Lung (tissue), 12 donors: ENCODE data around the gene PPME1. TPM values are rescaled to one million over a fixed set of nuclear protein-coding genes. Genes with fewer than 3 reads are reported as not detected.

Experiments used
- ATAC-seq: fragments of 200-7000 bp; cut with Tn5 transposase; one replicate; pipeline ENCODE4 v1.9.1; 2020; ENCODE audit warnings: moderate number of reproducible peaks; ENCODE audit not compliant: insufficient read depth, low FRiP score
- DNase-seq, 3 donors: peaks; one replicate each; pipeline ENCODE4 v3.0.0-alpha.2; 2013 to 2017
- H3K27ac ChIP-seq, 2 donors: one replicate each; pipeline ENCODE4 v1.5.1; 2013; ENCODE audit warnings: mild to moderate bottlenecking in 2 of 2, moderate library complexity in 2 of 2, control low read depth in 1 of 2, inconsistent platforms in 1 of 2, low read depth in 1 of 2, low read length in 1 of 2
- H3K27me3 ChIP-seq, 3 donors: one replicate each; pipeline ENCODE4 v1.5.1; 2013; ENCODE audit warnings: low read length in 2 of 3; ENCODE audit not compliant: control insufficient read depth in 3 of 3, insufficient read depth in 3 of 3
- H3K36me3 ChIP-seq, 4 donors: one replicate each; pipeline ENCODE4 v1.5.1; 2013; ENCODE audit warnings: low read length in 4 of 4, mild to moderate bottlenecking in 1 of 4, moderate library complexity in 1 of 4; ENCODE audit not compliant: control insufficient read depth in 4 of 4, insufficient read depth in 4 of 4
- H3K4me1 ChIP-seq, 5 donors: one replicate each; pipeline ENCODE4 v1.5.1; 2013; ENCODE audit warnings: low read length in 5 of 5, mild to moderate bottlenecking in 2 of 5, moderate library complexity in 1 of 5; ENCODE audit not compliant: control insufficient read depth in 5 of 5, insufficient read depth in 5 of 5
- H3K4me3 ChIP-seq: one replicate; pipeline ENCODE4 v1.5.1; 2013; ENCODE audit warnings: mild to moderate bottlenecking, control low read depth, moderate library complexity
- H3K9ac ChIP-seq, 2 donors: one replicate each; pipeline ENCODE4 v1.5.1; 2013; ENCODE audit warnings: low read length in 2 of 2, control low read depth in 1 of 2; ENCODE audit not compliant: insufficient read depth in 1 of 2
- H3K9me3 ChIP-seq, 4 donors: one replicate each; pipeline ENCODE4 v1.5.1; 2013; ENCODE audit warnings: low read length in 3 of 4, mild to moderate bottlenecking in 1 of 4, moderate library complexity in 1 of 4; ENCODE audit not compliant: control insufficient read depth in 4 of 4, insufficient read depth in 3 of 4
- CTCF ChIP-seq: IDR thresholded peaks from 2 replicates; pipeline ENCODE4 v1.5.1; 2012; ENCODE audit warnings: mild to moderate bottlenecking; ENCODE audit errors: control extremely low read depth, extremely low read depth
- WGBS, 2 donors: extraction: QIAGEN DNeasy Blood & Tissue Kit; methylation state at CpG; one replicate each; pipeline ENCODE4 v1.1.7; 2013; 5-methylcytosine and 5-hydroxymethylcytosine counted together
- polyA plus RNA-seq, 2 donors: library from polyadenylated mRNA; stranded (reverse); fragments of 200-250 nt; gene quantifications; one replicate each; pipeline ENCODE4 v1.2.1, GENCODE V29; 2013
- total RNA-seq, 2 donors: library from RNA; depleted of rRNA in 1 of 2; stranded (reverse); fragments of >200 nt in 1 of 2; gene quantifications; one replicate each; pipeline ENCODE4 v1.2.1, GENCODE V29; 2014 to 2021
- donor health status: control.
- donor health status: control.
- donor health status: Bipolar disorder and iron deficiency.
- donor health status: healthy.
- donor health status: DM: yes; HTN: yes; CAD: no.

PPME1 gene
- total and polyA plus RNA-seq, 4 donors = 22.4 to 37.7 (median 29.7) TPM

- 62 to 72% methylated on average over 5 of the region's 5 CpGs for WGBS, 2 donors
- Histone ChIP-seq H3K9me3 (no peaks in the 10 kb centered on the region), H3K27ac (no peak overlapping the region), H3K4me1 (peaks cover 0 to 5% (median 0%) of the 10 kb centered on the region in 5 donors), H3K4me3 (no peak overlapping the region), H3K36me3 (no peaks in the 10 kb centered on the region), H3K27me3 (no peaks in the 10 kb centered on the region), H3K9ac (no peak overlapping the region)
- peak in 2 of 3 donors; percentile 45 to 48 for DNase-seq
- no peak for TF ChIP-seq CTCF
- ATAC-seq = no peak
These were observed 111.9 kb downstream of the PPME1 start for GRCh38 chr11:74282914-74283371.

- Histone ChIP-seq H3K27ac (no peak overlapping the region), H3K9ac (no peak overlapping the region), H3K36me3 (no peaks in the 10 kb centered on the region), H3K9me3 (no peaks in the 10 kb centered on the region), H3K4me3 (no peak overlapping the region), H3K4me1 (peaks cover 0 to 5% (median 0%) of the 10 kb centered on the region in 5 donors), H3K27me3 (no peaks in the 10 kb centered on the region)
- DNase-seq = no peak
- no peak for TF ChIP-seq CTCF
- ATAC-seq = no peak
- WGBS, 2 donors = 75 to 88% methylated on average over 3 of the region's 3 CpGs
These were observed 112.6 kb downstream of the PPME1 start for GRCh38 chr11:74283580-74284180.

- H3K27ac ChIP-seq = no peak overlapping the region
- H3K9me3 ChIP-seq = no peaks in the 10 kb centered on the region
- H3K27me3 ChIP-seq = no peaks in the 10 kb centered on the region
- H3K36me3 ChIP-seq = no peaks in the 10 kb centered on the region
- DNase-seq (no peak), ATAC-seq (no peak)
- no peak overlapping the region for H3K9ac ChIP-seq
- H3K4me1 ChIP-seq = peaks cover 0 to 5% (median 0%) of the 10 kb centered on the region in 5 donors
- no peak for TF ChIP-seq CTCF
- WGBS, 2 donors = 78 to 84% methylated on average over 2 of the region's 2 CpGs
- H3K4me3 ChIP-seq = no peak overlapping the region
These were observed 113.4 kb downstream of the PPME1 start for GRCh38 chr11:74284466-74284865.

- ATAC-seq (peak; percentile 34), DNase-seq (no peak)
- H3K36me3 ChIP-seq = no peaks in the 10 kb centered on the region
- H3K9ac ChIP-seq = no peak overlapping the region
- no peaks in the 10 kb centered on the region for H3K9me3 ChIP-seq
- peaks cover 0 to 2% (median 0%) of the 10 kb centered on the region in 5 donors for H3K4me1 ChIP-seq
- no peak overlapping the region for H3K27ac ChIP-seq
- no peaks in the 10 kb centered on the region for H3K27me3 ChIP-seq
- H3K4me3 ChIP-seq = no peak overlapping the region
- TF ChIP-seq CTCF = no peak
- 21 to 45% methylated on average over 1 of the region's 1 CpG for WGBS, 2 donors
These were observed 117.1 kb downstream of the PPME1 start for GRCh38 chr11:74288161-74288560.
